ENCODE results near the gene CD2AP.
"Not testable (repeated sequence)": the region's sequence is repeated elsewhere in the genome, so short reads cannot be mapped to it uniquely, and the experiment has no call there.

Gene CD2AP

GRCh38 chr6:47477497-47478232, at the start of gene CD2AP:
Gene CD2AP, plus strand, starts transcription at chr6:47477789. Its CDS starts 456 bp downstream, at chr6:47478245.
- in situ Hi-C loops (cut with MboI; ENCODE audit: low sequenced_read_pairs) = no loop called here

- in situ Hi-C loops (cut with MboI; ENCODE audit: low sequenced_read_pairs) = no loop called here
Measured at GRCh38 chr6:47428288-47428687, 49.3 kb upstream of the CD2AP start.

- in situ Hi-C loops (cut with MboI; ENCODE audit: low sequenced_read_pairs) = no loop called here
Measured at GRCh38 chr6:47428746-47429664, 48.6 kb upstream of the CD2AP start.

GRCh38 chr6:47434372-47435253, 43.0 kb upstream of the CD2AP start:
- in situ Hi-C loops (cut with MboI; ENCODE audit: low sequenced_read_pairs) = no loop called here

- in situ Hi-C loops (cut with MboI; ENCODE audit: low sequenced_read_pairs) = no loop called here
Measured at GRCh38 chr6:47435254-47435612, 42.4 kb upstream of the CD2AP start.

GRCh38 chr6:47437592-47437991, 40.0 kb upstream of the CD2AP start:
- in situ Hi-C loops (cut with MboI; ENCODE audit: low sequenced_read_pairs) = no loop called here

- in situ Hi-C loops (cut with MboI; ENCODE audit: low sequenced_read_pairs) = no loop called here
Measured at GRCh38 chr6:47438481-47439347, 38.9 kb upstream of the CD2AP start.

GRCh38 chr6:47439348-47439668, 38.3 kb upstream of the CD2AP start:
- in situ Hi-C loops (cut with MboI; ENCODE audit: low sequenced_read_pairs) = no loop called here

- in situ Hi-C loops (cut with MboI; ENCODE audit: low sequenced_read_pairs) = no loop called here
Measured at GRCh38 chr6:47440719-47441118, 36.9 kb upstream of the CD2AP start.

GRCh38 chr6:47444964-47445363, 32.6 kb upstream of the CD2AP start:
- in situ Hi-C loops (cut with MboI; ENCODE audit: low sequenced_read_pairs) = not testable (repeated sequence)

- in situ Hi-C loops (cut with MboI; ENCODE audit: low sequenced_read_pairs) = no loop called here
Measured at GRCh38 chr6:47446669-47447330, 30.8 kb upstream of the CD2AP start.

- in situ Hi-C loops (cut with MboI; ENCODE audit: low sequenced_read_pairs) = no loop called here
Measured at GRCh38 chr6:47447722-47448121, 29.9 kb upstream of the CD2AP start.

GRCh38 chr6:47451162-47451561, 26.4 kb upstream of the CD2AP start:
- in situ Hi-C loops (cut with MboI; ENCODE audit: low sequenced_read_pairs) = no loop called here

GRCh38 chr6:47452899-47453298, 24.7 kb upstream of the CD2AP start:
- in situ Hi-C loops (cut with MboI; ENCODE audit: low sequenced_read_pairs) = no loop called here

GRCh38 chr6:47453372-47453936, 24.1 kb upstream of the CD2AP start:
- in situ Hi-C loops (cut with MboI; ENCODE audit: low sequenced_read_pairs) = no loop called here

GRCh38 chr6:47454713-47455396, 22.7 kb upstream of the CD2AP start:
- in situ Hi-C loops (cut with MboI; ENCODE audit: low sequenced_read_pairs) = no loop called here

GRCh38 chr6:47455533-47456209, 21.9 kb upstream of the CD2AP start:
- in situ Hi-C loops (cut with MboI; ENCODE audit: low sequenced_read_pairs) = no loop called here

GRCh38 chr6:47456536-47456975, 21.0 kb upstream of the CD2AP start:
- in situ Hi-C loops (cut with MboI; ENCODE audit: low sequenced_read_pairs) = no loop called here
